Activated T-cell treated with anti-CD3 and anti-CD28 coated beads for 24 hours (primary cell): ENCODE data around the gene AFAP1L2.

Experiments
- DNase-seq: peaks from one replicate; pipeline ENCODE4 v3.0.0-alpha.2; 2020; ENCODE audit warnings: low read depth

The AFAP1L2 gene

DNA sequence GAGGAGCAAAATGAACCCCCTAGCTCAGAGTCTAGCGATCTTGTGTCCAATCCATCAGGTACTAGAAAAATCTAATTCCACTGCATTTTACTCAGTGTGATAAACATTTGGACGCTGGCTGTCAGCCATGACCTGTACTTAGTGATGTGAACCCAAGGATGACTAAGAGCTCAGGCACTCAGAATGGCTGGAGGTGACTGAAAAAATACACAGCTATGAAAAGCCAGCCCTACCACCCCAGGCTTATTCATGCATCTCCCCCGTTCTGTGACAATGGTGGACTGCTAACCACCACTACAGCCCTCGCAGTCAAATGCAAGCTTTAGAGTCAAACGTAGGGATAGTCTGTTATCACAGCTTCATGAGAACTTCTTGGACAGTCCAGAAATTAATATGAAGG lies 14.9 kb downstream of the AFAP1L2 start:
- no peak for DNase-seq

DNA sequence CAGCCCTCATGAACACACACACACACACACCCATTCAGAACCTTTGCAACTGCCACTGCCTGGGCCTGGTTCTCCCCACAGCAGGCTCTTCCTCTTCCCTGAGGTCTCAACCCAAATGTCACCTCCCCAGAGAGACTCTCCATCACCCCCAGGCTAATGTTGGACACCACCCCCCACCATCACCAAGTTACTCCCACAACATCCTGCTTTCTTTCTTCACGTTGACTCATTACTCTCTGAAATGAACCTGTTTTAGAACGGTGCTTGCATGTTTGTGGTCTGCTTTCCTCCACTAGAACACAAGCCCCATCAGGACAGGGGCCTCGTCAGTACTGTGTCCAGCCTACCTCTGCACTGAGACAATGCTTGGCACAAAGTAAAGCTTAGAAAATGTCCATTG lies 16.0 kb downstream of the AFAP1L2 start:
- no peak for DNase-seq

DNA sequence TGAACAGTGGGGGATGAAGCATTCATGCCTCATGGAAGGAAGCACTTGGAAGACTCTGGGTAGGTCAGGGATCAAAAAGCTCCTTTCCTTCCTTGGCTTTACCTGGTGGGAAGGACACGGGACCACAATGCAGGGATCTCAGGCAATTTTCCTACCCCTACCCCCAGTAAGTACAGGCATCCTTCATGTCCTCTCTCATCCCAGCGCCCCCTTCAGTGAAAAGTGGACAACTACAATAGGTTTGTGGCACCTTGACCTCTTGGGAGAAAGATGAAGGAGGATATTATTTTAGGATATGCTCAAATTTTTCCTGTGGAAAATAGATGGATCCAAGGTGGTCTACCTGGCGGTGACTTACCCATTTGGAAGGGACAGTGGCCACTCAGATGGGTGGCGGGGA lies 16.5 kb downstream of the AFAP1L2 start:
- no peak for DNase-seq

DNA sequence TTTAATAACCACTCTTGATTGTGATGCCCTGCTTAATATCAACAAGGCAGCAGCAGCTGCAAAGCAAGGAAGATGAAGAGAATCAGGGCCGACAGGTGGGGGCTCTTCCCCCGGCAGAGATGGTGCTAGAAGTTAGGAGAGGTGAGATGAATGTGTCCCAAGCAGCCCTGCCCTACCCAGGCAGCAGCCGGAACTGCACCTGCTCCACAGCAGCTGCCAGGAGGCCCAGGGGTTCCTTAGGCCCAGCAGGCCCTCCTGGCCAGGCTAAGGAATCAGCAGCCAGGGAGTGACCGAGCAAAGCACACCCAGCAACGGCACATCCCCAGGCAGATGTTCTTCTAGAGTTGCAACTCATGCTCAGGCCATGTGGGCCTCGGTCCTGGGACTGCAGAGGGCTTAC lies 17.9 kb downstream of the AFAP1L2 start:
- DNase-seq = no peak

DNA sequence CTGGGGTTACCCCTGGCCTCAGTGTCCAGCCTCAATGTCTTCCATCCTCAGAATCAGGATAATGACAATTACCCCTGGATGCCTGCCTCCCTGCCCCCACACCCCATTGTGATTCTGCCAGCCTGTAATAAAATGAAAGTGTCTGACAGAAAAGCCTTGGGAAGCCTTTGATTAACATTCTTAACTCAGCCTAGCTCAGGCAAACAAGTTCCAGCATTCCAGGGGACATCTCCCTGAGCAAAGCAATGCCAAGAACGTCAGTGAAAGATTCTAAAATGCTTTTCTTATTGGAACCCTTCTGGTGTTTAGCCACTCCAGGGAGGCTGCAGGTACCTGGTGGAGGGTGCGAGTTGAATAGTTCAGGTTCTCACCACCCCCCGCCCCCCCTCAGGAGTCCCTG lies 18.7 kb downstream of the AFAP1L2 start:
- DNase-seq = no peak

DNA sequence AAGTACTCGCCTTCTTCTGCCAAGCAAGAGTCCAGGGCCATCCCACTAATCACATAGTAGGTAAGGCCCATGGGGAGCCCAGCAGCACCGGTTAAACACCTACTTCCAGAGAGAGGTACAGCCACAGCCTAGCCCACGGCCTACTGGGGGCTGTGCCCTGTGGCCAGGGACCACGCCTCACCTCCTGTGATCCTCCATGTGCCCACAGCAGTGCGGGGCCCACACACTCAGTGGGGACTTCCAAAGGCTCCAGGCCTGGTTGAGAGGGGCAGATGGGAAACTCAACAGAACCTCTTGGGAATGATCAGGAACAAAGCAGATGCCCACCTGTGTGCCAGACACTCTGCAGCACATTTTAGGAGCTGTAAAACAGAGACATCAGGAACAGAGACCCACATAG lies 19.7 kb downstream of the AFAP1L2 start:
- DNase-seq = no peak

DNA sequence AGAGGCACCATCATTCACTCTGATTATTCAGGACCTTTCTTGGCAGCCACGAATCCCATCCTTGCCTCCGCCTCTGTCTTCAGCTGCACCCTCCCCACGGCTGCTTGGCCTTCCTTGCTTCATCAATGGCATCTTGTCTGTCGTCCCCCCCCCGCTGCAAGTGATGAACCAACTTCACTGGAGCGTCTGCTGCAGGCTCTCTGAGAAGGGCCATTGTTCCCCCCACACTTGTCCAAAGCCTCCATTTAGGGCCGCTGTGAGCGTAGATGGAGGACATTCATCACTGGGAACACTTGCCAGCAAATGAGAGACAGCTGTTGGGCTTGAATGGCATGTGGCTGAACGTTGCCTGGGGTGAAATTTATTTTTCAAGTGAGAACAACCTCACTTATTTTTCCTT lies 20.1 kb downstream of the AFAP1L2 start:
- no peak for DNase-seq

DNA sequence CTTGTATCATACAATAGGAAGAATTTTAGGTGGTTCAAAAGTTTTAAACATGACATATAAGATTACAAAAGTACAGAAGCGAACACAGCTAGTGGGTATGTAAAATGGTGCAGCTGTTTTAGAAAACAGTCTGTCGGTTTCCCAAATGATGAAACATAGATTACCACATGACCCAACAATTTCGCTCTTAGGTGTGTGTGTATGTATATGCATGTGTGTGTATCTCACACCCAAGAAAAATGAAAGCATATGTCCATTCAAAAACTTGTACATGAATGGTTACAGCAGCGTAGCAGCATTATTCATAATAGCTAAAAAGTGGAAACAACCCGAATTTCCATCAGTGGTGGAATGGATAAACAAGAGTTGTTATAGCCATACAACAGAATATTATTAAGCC lies 23.5 kb downstream of the AFAP1L2 start:
- no peak for DNase-seq

DNA sequence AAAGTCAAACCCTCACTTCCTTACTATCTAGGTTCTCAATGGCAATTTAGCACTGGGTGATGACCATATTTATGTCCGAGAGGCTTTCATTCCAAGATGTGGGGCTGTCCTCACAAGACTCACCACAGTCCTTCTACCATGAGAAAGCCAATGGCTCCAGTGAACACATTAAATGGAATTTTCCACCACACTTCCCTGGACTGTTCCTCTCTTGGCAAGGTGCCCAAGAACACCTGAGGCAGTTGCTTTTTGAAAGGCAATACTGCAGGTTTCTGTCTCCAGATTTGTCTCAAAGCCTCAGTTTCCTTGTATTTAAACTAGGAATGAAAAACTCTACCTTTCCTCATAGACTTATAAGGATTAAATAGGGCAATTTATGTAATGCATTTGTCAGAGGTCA lies 24.2 kb downstream of the AFAP1L2 start:
- DNase-seq = no peak

DNA sequence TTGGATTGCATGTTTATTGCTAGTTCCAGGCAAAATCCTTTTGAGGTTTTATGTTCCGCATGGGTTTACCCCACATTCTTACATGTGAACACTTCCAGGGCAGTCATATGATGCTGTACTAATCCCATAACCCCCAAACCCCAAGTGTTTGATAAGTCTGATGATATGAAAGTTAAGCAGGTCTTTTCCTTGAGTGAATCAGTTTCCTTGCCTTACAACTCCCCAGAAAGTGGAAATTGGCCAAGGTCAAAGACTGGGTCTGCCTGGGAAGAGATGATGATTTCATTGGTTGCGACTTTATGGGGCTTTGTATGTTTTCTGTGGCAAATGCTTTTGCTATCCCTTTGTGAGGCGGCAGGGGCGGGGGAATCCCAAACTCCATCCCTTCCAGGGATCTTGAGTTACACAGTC lies 24.7 kb downstream of the AFAP1L2 start:
- no peak for DNase-seq

DNA sequence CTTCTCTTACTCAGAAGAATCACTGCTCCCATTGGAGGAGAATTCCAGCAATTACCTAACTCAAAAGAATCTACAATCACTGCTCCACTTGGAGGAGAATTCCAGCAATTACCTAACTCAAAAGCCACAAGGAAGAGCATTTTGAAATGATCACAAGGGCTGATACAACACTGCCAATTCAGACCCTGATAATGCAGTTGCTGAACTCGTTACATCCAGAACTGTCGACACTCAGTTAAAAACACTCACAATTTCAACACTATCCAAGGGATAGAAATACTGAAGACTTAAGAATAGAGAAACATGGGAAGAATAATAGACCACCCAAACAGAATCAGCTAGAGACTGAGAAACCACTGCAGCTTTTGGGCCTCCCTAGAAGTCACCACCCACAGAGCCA lies 27.8 kb downstream of the AFAP1L2 start:
- DNase-seq = no peak

DNA sequence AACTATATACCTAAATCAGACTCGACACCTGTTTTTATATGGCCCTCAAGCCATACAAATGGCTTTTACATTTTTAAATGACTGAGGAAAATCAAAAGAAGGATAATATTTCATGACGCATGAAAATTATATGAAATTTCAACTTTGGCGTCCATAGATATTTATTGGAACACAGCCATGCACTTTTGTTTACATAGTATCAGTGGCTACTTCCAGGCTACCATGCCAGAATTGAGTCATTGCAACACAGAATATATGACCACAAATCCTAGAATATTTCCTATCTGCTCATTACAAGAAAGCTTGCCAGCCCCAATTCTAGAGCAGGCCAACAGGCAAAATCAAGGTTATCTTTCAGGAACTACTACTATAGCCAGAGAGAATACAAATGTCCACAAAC lies 29.3 kb downstream of the AFAP1L2 start:
- DNase-seq = no peak

DNA sequence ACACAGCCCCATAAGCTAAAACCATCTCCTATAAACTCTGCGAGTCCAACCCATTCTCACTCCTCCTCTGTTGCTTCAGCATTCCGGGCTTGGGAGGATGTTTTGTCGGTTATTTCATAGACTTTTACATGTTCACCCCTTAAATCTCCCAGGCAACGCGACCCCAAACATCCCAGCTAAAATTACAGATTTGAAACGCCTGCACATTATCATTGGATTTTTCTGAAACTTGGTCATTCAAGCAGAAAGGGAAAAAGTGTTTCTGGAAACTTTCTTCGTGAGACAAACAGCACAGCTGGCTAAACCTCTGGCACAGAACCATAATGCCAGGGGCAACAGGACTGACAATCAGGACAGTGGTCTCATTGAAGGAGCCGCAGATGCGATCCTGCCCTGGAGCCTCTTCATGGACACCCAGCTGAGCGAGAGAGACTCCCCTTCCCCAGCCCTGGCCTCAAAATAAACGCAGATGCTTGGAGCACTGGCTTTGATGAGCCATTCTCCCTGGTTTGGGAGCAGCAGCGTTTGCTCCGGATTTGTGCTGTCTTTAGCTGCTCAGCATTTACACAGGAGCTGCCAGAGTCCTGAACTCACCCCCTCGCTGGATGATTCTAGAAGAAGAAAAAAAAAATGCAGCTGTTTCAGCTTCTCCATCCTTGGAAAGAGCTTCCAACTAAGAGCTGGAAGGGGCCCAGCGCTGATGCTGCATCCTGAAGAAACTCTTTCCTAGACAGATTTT lies 30.1 kb downstream of the AFAP1L2 start:
- no peak for DNase-seq

DNA sequence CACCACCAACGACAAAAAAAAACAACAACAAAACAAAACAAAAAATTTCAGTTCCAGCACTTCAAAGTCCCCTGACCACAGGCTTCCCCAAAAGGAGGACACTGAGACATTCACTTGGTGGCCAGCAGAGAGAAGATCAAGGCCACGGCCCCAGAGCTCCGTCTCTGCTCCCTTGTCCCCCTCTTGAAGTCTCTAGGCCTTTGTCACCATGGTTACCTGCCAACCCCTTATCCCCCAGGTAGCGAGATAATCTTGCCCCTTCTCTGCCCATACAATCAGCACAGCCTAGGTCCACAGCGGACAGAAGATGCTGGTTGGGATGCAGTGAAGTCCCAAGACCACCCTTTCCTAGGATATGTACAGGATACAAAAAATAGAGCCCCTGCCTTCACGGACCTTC lies 30.7 kb downstream of the AFAP1L2 start:
- DNase-seq = no peak

DNA sequence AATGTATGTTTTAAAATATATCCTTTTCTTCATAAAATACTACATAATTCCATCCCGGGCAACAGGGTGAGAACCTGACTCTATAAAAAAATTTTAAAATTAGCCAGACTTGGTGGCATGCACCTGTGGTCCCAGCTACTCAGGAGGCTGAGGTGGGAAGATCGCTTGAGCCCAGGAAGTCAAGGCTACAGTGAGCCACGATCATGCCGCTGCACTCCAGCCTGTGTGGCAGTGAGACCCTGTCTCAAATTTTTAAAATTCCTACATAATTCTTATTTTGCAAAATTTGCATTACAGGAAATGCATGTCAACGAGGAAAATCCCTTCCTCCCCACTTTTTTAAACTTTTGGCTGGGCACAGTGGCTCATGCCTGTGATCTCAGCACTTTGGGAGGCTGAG lies 31.3 kb downstream of the AFAP1L2 start:
- no peak for DNase-seq

DNA sequence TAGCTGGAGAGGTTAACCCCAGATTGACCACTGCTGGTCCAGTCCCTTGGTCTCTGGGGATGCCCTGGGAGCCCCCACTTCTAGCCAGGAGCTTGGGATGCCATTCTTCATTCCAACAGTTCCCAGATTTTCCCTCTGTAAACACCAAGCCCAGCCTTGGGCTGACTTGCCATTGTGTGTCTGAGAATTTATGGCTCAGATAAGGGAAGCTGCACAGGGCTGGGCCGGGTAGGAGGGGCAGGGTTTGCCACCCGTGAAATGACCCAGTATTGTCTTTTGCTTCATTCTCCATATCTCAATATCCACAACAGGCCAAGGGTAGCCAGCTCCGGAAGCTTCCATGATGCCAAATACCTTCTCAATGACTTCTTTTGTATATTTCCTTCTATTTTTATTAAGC lies 32.1 kb downstream of the AFAP1L2 start:
- DNase-seq = no peak

DNA sequence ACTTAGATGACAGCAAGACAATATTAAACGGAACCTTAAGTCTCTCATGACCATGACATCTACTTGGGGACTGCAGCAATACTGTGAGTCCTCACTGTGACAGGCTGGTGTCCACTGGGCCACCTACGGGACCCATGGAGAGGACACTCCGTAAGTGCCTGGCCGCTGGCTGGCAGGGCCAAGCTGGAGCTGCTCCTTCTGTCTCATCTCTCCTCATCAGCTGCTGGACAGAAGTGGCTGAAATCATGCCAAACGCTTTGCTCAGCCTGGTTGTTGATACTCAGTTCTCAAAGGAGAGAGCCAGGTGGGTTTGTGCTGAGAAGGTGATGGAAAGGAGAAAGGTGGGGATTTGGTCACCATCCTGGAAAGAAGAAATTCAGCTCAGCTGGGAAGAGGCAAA lies 33.3 kb downstream of the AFAP1L2 start:
- DNase-seq = no peak

DNA sequence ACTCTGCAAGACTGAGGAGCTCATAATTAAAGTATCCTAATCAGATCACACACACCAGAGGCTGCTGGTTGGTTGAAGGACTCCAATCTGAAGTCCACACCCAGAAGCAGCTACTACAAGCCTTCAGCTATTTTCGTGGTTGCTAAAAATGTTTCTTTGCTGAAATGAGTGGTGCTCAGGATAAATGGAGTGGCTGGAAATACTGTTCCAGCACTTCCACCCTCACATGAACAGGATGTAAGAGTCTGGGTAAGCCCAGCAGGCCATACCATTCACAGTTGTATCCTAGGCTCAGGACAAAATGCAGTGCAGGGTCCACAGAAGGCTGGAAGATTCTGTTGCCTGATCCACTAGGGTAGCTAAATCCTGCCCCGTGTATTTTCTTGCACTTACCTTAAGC lies 34.1 kb downstream of the AFAP1L2 start:
- DNase-seq = no peak

DNA sequence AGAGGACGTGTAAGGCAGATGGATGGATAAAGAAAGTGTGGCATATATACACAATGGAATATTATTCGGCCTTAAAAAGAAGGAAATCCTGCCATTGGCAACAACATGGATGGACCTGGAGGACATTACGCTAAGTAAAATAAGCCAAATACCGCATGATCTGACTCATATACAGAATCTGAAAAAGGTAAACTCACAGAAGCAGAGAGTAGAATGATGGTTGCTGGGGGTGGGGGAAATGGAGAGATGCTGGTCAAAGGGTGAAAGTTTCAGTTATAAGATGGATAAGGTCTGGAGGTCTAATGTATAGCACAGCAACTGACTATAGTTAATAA lies 36.3 kb downstream of the AFAP1L2 start:
- no peak for DNase-seq

DNA sequence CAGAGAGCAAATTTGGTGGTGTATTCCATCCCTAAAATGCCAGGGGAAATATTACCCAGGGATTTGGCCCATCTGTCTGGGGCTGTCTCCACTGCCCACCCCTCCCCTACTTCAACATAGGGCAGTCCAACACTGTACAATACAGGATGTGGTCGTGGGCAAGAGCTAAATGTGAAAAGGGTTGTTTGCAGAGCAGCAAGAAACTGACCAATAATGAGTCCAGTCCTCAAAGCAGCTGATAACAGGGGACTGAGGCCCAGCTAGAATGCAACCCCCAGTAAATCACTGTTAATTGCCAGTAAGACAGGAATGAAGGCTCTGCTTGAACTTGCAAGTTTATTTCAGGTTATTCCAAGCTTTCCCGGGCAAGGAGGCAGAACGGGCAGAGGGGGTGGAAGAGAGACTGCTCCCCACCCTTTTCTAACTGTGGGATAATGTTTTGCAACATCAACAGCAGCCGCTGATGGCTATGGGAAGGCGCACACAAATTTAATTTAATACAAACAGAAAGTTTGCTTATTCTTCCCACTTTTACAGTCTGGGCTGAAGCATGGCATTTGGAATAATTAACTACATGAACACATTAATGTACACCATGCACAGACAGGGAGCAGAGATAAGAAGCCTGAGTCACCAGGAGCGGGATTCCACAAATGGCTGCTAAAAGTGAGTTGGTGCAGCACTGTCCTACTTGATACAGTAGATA lies 36.8 kb downstream of the AFAP1L2 start:
- no peak for DNase-seq

DNA sequence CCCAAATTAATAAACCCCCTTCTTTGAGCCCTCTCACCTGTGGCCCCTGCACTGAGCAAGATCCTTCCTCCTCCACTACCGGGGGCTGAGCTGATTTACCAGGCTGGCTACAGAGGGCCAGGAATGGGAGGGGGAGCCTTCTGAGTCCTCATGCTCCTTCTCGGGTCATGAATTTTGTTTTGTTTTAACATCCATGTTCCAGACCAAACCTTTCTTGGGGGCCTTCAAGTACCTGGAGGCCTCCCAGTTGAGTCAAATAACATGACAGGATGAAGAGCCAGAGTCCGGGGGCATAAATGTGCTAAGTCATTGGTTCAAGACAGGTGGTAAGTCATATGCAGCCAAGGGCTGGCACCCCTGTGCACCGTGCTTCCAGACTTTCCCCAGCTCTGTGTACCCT lies 39.6 kb downstream of the AFAP1L2 start:
- DNase-seq = no peak

DNA sequence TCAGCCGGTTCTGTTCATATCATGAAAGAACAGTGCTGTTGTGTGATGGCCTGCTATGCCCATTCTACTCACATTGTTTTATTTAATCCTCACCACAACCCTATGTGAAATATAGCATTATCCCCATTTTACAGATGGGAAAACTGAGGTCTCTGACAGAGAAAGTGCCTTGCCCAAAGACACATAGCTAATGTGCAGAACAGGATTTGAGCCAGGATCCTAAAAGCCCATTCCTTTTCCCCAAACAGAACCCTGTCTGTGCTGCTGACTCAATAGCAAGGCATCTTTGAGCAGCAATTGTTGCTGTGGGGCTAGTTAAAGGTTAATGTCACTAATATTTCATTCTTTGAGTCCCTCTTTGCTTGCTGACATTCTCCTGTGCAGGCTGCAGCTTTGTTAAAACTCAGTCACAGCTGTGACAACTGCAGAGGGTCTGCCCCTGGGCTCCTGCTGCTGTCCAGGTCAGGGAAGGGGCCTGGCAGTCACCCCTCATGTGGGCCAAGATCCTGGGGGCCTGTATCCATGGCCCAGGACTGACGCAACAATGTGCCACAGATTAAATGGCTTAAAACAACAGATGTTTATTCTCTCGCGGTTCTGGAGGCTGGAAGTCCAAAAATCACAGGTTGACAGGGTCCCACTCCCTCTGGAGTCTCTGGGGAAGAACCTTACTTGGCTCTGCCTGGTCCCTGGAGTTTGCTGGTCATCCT lies 40.4 kb downstream of the AFAP1L2 start:
- DNase-seq = no peak

DNA sequence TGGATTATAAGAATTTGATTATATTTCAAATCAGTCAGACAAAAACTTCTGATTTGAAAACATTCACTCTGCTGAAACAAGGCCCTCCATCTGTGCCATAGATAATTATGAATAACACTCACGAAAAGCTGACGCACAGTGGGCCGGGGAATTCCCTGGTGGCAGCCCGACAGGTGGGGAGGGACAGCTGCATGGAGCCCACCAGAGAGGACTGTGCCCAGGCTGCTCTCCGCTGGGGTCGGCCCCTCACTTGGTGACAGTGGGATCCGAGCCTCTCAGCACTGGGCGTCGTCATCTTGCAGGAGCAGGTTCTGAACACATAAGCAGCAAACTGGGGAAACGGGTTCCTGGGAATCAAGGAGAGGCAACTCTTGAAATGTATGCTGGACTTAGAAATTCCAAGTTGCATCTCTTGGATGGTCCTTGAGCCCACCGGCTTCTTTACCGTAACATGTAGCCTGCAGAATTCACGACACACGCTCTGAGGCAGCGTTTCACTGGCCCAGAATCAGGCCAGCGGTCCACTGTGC lies 41.4 kb downstream of the AFAP1L2 start:
- no peak for DNase-seq
